HG03439 (cell line): Measurements from ENCODE around the gene CREG2.

Source experiments
- ATAC-seq: cut with Tn5 transposase; IDR thresholded peaks from one replicate; pipeline ENCODE4 v1.9.1; 2021; ENCODE audit warnings: mild to moderate bottlenecking, moderate library complexity; ENCODE audit not compliant: unreplicated experiment

The CREG2 gene

GRCh38 chr2:101310834-101311695, 76.2 kb downstream of the CREG2 start:
- no peak for ATAC-seq

GRCh38 chr2:101310090-101310833, 77.0 kb downstream of the CREG2 start:
- no peak for ATAC-seq

GRCh38 chr2:101308432-101309210, 78.7 kb downstream of the CREG2 start, which contains the start of gene RNF149:
Gene RNF149, minus strand, starts transcription at chr2:101308701. Its CDS starts 113 bp downstream, at chr2:101308588.
- peak; percentile 64 for ATAC-seq

GRCh38 chr2:101307950-101308431, 79.3 kb downstream of the CREG2 start:
- peak; percentile 11 for ATAC-seq

- ATAC-seq = no peak
Measured at GRCh38 chr2:101307503-101307902, 79.8 kb downstream of the CREG2 start.

- peak; percentile 0 for ATAC-seq
Measured at GRCh38 chr2:101306410-101306809, 80.9 kb downstream of the CREG2 start.

GRCh38 chr2:101305492-101306078, 81.7 kb downstream of the CREG2 start:
- ATAC-seq = no peak

- no peak for ATAC-seq
Measured at GRCh38 chr2:101305035-101305434, 82.3 kb downstream of the CREG2 start.

- no peak for ATAC-seq
Measured at GRCh38 chr2:101303688-101304087, 83.6 kb downstream of the CREG2 start.

- ATAC-seq = no peak
Measured at GRCh38 chr2:101302016-101302415, 85.3 kb downstream of the CREG2 start.

GRCh38 chr2:101300836-101301235, 86.5 kb downstream of the CREG2 start:
- no peak for ATAC-seq

- ATAC-seq = no peak
Measured at GRCh38 chr2:101300164-101300563, 87.1 kb downstream of the CREG2 start.

GRCh38 chr2:101299604-101300003, 87.7 kb downstream of the CREG2 start:
- ATAC-seq = no peak

GRCh38 chr2:101297383-101297782, 89.9 kb downstream of the CREG2 start:
- ATAC-seq = no peak

GRCh38 chr2:101296371-101296770, 90.9 kb downstream of the CREG2 start:
- ATAC-seq = no peak

GRCh38 chr2:101295895-101296294, 91.4 kb downstream of the CREG2 start:
- no peak for ATAC-seq
